ENCODE results near the gene KRAS.
"Not testable (repeated sequence)": the region's sequence is repeated elsewhere in the genome, so short reads cannot be mapped to it uniquely, and the experiment has no call there.

KRAS gene

DNA sequence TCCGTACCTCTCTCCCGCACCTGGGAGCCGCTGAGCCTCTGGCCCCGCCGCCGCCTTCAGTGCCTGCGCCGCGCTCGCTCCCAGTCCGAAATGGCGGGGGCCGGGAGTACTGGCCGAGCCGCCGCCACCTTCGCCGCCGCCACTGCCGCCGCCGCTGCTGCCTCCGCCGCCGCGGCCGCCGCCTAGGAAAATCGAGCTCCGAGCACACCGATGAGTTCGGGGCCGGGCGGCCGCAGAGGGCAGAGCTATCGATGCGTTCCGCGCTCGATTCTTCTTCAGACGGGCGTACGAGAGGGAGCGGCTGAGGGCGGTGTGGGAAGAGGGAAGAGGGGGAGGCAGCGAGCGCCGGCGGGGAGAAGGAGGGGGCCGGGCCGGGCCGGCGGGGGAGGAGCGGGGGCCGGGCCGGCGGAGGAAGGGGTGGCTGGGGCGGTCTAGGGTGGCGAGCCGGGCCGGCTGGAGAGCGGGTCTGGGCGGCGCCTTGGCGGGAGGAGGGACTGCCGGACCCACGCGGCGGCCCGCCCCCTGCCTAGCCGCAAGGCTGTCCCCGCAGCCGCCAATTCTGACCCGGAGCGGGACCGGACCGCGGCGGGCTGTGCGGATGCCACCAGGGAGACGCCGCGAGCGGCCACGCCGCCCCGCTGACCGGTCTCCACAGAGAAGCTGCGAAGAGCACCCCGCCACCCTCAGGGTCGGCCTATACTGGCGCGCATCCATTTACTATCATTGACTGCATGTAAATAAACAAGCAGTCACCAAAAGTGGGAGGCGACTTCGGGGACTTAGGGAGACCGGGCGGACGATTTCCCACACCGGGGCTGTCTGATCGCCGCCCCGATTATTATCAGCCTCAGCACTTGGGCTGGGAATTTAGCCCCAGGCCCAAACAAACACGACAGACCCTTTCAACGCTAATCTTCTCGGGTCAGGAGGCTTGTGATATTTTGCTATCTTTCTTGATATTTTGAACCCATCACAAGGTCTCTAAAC, at the start of gene KRAS:
Gene KRAS (minus strand): TSS at position 186 of the 987 bp plus-strand sequence.
- no peak for FAIRE-seq

DNA sequence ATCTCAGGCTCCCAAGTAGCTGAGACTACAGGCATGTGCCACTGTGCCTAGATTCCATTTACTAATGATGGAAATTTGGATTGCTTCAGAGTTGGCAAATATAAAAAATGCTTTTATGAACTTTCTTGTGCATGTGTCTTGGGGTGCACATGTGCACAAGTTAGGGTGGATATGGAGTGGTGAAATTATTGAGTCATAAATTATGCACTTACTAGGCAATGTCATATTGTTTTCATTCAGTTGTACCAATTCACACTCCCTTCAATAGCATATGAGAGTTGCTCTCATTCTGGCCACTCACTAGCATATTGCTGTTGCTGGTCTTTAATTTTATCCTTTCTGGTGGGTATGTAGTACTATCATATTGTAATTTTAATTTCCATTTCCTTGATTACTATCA, 45.7 kb upstream of the KRAS start:
- FAIRE-seq, result no peak

DNA sequence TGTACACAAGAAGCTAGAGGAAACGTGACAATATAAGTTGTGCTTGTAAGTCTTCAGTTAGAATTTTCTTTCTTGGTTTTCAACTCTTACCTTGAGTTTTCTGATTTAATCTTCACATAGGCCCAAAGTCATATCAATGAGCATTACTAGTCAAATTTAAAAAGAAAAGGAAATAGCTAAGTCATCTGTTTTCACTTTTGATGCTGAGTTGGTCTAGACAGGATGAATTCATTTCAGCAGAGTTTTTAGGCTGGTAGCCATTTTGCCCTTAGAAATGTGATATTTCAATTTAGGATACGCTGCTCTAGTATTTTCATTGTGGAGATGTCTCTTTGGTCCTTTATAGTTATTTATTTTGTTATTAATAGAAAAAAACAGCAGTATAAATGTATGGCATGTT, 44.6 kb upstream of the KRAS start:
- no peak for FAIRE-seq

DNA sequence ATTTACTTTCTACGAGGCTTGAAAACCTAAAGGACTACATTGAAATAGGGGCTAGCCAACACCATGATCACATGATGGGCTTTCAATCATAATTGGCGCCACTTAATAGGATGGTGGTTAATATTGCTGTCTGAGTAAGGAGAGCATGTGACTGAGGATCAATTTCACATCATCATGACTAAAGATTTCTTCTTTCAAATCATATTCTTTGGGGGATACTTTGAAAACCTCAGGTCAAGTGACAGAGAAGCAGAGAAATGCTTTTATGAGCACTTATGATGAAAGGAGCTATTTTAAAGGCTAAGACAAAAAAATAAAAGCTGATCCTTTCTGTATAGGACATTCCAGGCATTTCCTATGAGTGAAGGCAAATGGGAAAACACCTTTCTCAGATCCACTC, 42.9 kb upstream of the KRAS start:
- FAIRE-seq, result no peak

DNA sequence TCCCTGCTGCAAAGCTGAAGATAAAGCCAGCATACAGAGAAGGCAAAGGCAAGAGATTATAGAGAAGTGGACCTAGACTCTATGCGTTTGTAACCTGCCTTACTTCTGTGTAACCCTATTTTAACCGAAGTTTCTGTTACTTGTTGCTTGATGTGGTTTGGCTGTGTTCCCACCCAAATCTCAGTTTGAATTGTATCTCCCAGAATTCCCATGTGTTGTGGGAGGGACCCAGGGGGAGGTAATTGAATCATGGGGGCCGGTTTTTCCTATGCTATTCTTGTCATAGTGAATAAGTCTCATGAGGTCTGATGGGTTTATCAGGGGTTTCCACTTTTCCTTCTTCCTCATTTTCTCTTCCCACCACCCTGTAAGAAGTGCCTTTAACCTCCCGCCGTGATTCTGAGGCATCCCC, 42.1 kb upstream of the KRAS start:
- FAIRE-seq, result not testable (repeated sequence)

DNA sequence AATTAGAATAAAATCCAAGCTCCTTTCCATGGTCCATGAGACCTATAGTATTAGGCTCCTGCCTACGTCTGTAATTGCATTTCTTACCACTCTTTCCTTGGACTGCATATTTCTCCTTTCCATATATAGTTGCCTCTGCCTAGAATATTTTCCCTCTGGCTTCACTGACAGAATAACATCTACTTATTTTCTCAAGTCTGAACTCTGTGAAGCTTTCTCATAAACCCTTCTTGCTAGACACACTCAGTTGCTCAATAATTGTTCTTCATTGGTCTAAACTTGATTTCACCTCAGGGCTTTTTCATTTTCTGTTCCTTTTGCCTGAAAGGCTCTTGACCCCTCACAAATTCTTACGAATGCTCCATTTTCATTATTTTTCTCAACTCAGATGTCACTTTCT, 36.9 kb upstream of the KRAS start:
- no peak for FAIRE-seq

DNA sequence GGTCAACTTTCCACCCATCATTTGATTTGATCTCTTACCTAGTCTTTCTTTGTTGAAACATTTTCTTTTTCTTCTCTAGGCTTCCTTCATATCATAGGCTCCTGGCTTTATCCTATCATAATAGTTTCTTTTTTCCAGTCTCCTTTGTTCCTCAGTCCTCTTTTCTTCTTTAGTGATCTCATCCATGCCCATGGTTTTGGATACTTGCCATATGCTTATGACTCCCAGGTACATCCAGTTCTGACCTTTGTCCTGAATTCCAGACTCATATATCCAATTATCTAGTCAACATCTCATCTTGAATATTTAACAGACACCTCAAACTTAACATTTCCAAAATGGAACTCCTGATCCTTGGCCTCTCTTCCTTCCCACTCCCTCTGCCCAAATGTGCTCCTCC, 36.1 kb upstream of the KRAS start:
- FAIRE-seq, result no peak

DNA sequence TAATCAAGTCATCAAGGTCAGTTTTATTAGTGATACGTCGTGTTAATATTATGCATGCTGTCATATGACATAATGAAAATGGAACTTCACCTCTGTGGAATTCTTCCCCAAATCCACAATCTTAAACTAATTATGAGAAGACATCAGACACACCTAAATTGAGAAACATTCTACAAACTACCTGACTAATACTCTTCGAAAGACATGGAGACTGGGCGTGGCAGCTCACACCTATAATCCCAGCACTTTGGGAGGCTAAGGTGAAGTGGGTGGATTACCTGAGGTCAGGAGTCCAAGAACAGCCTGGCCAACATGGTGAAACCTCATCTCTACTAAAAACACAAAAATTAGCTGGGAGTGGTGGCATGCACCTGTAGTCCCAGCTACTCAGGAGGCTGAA, 33.3 kb upstream of the KRAS start:
- no peak for FAIRE-seq

DNA sequence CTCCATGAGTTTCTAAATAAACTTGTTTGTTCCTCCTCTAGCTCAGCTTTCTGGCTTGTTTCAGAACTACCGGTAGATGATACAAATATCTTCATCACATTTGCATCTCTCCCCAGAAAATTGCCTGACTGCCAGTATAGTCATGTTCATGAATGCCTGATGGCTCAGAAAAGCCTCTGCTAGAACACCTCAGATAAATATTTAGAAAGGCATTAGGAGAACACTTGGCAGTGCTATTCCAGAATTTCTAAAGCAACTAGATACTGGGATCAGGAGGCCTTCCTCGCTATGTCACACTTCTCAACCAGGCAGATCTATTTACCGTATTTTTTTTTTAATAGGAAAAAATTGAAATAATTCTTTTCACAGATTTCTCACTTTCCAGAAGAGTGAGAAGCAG, 32.3 kb upstream of the KRAS start:
- FAIRE-seq, result no peak

DNA sequence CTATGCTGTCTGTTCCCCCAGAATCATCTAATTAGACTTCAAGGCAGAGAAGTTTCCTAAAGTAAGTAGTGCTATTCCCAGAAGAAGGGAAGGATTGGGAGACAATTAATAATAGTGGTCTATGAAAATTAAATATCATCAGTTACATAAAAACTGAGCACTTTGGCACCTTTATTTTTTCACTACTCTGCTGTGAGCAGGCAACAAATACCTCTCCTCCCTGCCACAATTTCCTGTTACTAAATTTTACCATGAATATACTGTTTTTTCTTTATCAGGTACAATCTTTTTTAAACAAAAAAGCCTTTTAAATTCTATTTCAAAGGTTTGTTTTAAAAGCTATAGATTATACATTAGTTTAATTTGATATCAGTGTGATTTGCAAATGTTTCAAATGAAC, 29.4 kb upstream of the KRAS start:
- no peak for FAIRE-seq

DNA sequence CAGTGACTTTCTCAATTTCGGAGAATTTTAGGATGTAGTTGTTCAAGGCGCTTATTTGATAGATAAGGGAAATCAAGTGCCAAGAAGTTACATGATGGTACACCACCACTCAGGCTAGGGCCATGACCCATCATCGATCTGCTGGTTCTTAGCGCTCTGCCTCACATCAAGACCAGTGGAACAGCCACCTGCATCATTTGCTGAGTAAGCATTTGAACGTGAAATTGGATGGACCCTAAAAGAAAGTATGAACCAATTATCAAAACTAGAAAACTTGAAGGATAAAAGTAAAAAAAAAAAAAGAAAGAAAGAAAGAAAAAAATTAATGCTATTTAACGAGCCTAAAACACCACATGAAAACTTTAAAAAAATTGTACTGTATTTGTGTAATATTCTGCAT, 27.5 kb upstream of the KRAS start:
- peak; percentile 14 for FAIRE-seq

DNA sequence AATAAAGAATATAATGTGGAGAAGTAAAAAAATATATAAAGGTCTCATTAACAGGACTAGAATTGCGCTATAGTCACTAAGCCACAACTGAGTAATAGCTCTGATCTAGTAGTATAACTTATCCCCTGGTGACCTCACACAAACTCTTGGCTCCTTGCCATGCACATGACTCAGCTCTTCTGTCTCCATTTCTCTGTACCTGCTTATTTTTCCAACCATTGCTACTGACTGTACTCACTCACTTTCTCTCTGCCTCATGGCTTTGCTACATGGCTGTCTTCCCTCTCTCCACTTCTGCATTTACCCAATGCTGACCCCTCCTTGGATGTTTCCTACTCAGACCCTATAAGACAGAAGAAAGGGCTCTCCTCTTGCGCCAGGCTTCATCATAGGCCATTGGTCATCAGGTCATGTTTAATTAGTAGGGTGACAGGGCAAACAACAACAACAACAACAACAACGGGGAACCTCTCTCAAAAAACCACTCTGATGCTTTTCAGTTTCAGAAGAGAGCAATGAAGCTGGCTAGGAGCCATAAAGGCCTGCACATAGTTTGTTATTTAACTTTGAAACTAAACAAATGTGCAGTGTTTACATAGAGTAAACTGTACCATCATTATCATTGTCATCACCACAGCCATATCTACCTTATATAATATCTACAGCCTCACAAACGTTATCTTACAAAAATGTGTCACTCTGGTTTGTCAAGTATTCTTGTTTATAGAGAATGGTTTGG, 25.6 kb upstream of the KRAS start:
- FAIRE-seq, result no peak

DNA sequence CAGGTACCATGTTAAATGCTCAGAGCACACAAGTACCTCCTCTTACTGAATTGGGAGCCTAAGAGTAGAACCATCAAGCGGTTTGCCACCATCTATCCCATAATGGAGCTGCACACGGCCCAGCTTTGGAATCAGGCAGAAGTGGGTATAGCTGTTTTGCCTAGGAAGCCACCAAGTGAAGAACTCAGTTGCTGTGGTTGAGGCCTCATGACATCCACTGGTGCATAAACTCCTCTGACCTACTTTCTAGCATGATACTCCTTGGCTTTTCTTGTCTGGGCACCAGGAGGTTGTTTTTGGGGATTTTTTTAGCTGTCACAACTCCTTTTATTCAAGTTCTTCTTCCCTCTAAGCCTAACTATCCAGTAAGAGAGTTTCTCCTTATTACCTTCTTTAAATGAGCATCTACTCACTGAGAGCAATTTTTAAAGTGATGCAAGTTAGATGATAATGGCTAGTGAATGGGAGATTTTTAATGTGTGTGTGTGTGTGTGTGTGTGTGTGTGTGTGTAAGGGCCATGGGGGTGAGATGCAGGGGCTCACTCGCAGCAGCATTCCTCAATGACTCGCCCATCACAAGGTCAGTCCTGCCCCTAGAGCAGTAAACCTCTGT, 20.9 kb upstream of the KRAS start:
- no peak for FAIRE-seq

DNA sequence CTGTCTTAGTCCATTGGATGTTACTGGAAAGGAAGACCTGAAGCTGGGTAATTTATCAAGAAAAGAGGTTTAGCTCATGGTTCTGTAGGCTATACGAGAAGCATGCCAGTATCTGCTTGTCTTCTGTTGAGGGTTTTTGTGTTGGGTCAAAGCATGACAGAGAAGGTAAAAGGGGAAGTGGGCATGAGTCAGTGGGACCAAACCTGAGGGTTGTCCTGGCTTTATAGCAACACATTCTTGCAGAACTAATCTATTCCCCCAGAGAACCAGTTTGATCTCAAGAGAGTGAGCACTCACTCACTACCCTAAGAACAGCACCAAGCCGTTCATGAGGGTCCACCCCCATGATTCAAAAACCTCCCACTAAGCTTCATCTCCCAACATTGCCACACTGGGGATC, 19.0 kb upstream of the KRAS start:
- no peak for FAIRE-seq

DNA sequence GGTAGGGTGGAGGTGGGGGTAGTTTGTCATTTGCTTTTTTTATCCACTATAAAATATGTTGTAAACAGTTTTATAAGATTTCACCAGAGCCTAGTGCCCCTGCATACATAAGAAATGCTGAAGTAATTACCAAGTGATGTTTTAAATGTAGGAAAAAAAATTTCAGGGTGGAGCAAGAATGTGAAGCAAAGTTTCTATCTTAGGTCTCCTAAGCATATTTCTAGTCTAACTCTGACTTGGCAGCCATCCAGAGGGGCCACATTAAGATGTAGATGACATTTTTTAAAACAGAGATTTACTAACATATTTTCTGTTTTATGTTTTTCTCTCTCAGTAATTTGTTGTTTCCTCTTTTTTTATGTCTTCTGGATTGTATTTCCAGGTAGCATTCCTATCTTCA, 15.8 kb upstream of the KRAS start:
- no peak for FAIRE-seq

DNA sequence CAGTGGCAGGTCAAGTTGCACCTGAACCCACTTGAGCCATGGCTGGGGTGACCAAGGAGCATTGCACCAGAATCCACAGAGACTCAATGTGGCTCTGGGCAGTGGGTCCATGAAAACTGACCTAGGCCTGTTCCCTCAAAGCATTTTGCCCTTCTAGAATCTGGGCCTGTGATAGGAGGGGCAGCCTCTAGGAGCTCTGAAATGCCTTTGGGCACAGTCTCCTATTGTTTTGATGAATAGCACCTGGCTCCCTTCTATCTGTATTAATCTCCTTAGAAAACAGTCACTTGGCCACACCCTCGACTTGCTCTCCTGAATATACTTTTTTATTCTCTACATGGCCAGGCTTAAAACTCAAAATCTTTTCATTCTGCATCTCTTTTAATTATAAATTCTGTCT, 14.1 kb upstream of the KRAS start:
- no peak for FAIRE-seq

DNA sequence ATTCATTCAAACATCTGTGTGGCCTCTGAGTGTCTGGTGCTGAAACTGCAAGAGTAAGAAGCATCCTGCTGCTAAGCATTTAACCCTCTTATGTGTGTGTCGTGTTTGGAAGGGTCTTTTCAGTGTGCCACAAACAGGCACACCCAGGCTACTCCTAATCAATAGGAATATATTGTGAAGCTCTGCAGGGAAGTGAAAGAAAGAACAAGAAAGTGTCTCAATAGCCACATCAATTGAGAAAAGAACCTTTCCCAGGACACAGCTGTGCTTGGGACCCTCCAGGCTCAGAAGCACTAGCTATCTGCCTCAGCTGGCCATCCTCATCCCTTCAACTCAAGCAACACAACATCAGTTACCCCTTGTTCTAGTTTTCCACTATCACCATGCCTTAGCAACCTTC, 13.4 kb upstream of the KRAS start:
- FAIRE-seq, result no peak

DNA sequence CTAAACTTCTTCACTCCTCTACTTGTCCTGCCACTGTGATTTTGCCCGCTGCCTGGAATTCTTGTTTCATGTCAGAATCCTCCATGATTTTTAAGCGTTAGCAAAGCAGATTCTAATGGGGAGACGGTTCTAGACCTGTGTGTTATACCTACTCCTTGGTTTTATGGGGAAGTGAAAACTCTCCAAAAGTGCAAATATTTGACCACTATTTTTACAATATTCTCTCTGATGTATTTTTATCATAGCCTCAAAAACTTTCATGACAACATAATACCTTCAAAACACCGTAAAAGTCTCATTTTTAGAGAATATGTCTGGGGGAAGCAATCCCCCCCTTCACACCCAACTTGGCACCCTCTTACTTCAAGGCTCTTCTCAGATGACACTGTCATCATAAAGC, 12.9 kb upstream of the KRAS start:
- FAIRE-seq, result no peak

DNA sequence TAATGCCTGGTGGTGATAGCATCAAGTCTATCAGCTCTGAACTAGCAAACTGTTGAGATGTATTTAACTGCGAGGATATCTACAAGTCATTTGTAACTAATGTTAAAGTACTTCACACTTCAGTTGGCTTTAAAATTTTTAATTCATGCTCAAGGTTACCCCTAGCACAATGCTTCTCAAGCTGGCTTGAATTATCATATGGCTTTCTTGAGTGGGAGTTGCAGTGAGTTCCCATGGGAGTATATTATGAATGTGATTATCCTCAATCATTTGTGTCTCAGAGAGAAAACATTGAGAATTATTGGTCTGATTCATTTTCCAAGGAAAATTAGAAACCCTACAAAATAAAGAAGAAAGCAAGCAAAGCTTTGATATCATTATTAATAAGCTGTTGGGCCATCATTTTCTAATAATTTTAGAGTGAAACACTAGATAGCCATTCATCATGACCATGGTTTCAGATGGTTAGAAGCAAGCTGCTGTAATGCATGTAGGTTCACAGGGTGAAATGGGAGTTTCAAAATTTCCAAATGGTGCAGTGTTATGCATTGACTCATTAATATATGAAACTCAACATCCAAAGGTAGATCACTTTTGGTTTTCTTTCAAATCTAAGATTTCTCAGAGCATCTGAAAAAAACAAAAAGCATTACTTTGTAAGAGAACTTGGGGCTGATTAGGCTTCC, 11.8 kb upstream of the KRAS start:
- FAIRE-seq, result no peak

DNA sequence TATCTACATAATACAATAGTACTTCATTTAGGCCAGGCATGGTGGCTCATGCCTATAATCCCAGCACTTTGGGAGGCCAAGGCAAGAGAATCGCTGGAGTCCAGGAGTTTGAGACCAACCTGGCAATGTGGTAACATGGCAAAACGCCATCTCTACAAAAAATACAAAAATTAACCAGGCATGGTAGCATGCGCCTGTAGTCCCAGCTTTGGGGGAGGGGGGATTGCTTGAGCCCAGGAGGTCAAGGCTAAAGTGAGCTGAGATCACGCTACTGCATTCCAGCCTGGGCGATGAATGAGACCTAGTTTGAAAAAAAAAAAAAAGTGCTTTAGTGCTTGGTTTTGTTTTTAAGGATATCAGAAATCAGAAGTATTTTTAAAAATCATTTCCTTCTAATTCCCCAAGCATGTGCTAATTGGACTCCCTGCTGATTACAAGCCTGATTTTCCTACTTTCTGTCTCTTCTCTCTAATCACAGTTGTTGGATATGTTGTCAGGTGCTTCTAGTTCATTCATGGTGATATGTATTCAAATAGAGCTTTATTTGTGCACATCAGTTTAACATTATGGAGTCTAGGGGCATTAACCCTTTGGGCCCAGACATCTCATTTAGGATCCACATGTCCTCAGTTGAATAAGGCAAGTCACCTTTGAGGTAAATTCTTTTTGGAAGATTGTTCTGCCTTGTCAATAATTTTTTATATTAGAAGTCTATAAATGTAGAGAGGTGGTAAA, 7.0 kb upstream of the KRAS start:
- no peak for FAIRE-seq

DNA sequence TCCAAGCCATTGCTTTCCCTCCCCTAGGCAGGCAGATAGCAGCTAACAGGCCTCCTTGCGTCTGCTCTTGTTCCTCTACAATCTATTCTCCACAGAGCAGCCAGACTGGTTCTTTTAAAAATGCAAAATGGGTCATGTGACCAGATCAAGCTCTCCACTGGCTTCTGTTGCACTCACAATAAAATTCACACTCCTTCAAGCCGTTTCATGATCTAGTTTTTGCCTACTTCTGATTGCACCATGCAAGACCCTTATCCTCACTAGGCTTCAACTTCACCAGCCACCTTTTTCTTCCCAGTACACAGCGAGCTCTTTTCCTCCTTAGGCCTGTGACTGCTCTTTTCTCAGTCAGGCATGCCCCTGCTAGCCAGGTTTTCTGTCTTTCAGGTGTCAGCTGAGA, 6.1 kb upstream of the KRAS start:
- FAIRE-seq, result no peak

DNA sequence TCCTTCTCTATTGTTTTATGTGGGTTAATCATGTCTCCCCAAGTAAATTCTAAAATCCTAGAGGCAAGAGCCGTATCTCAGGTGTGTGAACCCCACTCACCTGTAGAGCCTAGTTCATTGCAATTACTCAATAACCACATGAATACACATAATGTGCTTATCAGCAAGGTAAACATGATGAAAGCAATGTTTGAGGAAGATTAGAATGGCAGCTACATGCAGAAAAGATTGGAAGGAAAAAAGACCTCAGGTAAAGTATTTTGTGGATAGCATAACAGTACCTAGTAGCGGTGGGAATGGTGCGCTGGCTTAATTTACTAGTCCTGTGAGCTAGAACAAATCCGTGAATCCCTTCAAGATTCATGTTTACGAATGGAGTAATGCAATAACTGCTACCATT, 5.3 kb upstream of the KRAS start:
- no peak for FAIRE-seq
